GM18517 (cell line): Measurements from ENCODE around the gene PAM.

Source experiments
- ATAC-seq: cut with Tn5 transposase; IDR thresholded peaks from one replicate; pipeline ENCODE4 v1.9.1; 2021; ENCODE audit warnings: mild to moderate bottlenecking, moderate library complexity; ENCODE audit not compliant: unreplicated experiment

The PAM gene

DNA sequence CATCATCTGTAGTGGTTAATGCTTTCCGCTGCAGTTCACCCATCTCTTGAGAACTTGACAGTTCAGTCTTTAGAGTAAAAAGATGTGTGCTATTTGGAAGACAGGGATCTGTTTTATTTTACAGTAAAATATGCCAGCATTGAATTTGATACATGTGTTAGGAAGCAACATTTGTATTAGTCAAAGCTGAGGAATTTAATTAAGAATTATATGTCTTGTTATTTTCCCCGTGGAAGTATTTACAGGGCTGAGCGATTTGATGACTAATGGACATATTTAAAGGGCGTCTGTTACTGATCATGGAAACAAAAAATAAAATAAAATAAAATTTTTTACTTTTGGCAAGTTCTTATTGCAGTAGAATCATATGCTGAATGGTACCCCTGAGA, 101.3 kb downstream of the PAM start:
- ATAC-seq = no peak

GRCh38 chr5:102857076-102857818, 102.1 kb downstream of the PAM start:
- no peak for ATAC-seq

DNA sequence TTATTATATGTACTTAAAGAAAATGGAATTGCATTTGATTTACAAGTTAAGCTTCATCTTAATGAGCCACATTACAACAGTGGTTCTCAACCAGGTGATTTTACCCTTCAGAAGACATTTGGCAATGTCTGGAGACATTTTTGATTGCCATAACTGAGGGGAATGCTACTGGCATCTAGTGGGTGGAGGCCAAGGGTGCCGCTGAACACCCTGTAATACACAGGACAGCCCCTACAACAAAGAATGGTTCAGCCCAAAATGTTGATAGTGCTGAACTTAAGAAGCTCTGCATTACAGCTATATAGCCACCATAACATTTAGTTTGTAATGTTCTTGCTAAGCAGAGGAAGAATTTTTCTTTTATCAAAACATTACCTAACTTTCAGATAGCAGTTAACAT, 103.1 kb downstream of the PAM start:
- ATAC-seq = no peak

- ATAC-seq = no peak
These were observed 103.7 kb downstream of the PAM start for GRCh38 chr5:102858808-102859207.

DNA sequence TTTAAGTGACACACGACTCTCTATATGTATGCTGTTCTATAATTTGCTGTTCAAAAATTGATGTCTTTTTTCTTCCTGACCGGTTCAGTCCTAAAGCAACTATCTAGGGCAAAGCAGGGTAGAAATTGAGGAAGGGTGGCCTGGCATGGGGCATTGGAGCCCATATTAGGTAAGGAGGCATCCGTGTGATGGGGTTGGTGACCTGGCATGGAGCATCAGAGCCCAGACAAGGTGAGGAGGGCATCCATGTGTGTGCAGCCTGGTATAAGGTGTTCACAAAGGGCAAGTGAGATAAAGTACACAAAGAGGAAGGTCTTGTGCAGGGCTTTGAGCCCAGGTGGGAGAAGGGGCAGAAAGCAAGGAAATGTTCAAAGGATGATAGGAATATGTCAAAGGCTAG, 104.9 kb downstream of the PAM start:
- ATAC-seq = no peak

DNA sequence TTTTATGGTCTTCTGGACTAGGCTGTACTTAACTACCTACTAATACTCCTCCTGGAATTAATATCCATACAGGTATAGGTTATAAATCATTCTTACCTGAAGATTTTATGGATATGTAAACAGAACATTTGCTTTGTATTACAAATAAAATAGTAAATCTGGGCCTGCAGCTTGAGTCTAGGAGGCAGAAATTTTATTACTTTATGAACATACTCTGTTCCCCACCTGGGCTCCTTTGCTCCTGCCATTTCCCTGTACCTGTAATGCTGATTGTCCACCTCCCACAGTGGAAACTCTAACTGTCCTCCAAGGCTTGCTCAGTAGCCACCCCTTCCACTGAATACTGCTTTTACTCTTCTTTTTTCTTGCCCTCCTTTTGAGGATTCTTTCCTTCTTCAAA, 108.0 kb downstream of the PAM start:
- no peak for ATAC-seq

DNA sequence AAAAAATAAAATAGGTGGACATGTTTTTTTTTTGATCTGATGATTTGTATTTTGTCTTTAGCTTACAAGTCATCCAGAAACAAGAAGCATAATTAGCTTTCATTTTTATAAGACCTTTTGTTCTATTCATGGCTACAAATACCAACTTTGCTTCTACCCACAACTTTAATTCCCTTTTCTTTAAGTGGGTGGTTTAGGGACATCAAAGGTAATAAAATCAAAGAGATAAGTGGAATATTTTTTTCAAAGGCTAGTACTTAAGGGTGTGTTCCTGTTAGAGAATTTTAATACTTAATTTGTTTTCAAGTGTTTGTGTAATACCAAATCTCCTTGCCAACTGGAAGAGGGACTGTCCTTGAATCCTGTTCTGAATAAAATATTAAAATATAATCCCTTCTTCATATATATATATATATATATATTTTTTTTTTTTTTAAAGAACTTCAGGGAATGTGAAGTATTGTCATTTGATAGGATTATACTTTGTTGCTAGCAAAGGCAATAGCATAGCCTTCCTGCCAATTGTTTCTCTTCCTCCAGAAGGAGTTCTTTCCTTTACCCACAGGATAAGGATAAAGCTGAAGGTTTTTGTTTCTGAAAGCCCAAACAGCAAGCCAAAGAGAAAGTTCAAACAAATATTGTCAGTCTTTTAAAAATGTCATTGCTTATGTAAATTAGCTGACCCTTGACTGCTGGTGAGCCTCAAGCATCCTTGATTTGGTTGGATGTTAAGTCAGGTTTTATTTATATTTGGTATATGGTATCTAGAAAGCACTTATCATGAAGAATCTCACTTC, 108.9 kb downstream of the PAM start:
- ATAC-seq = no peak

DNA sequence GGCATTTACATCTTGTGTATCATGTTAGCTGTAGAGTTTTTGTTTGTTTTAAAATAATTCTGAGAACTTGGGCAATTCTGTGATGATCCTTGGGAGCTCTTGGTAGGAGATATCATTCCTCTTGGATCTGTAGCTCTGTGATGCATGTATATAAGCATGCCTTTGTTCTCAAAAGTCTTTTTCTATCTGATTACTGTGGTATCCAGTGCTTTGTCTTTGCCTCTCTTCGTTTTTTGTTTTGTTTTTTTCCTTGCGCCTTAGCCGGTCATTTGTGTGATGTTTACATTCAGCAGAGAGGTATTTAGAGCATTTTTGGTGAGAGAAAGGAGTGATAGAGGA, 110.0 kb downstream of the PAM start:
- peak; percentile 2 for ATAC-seq

GRCh38 chr5:102865510-102866236, 110.6 kb downstream of the PAM start:
- ATAC-seq = peak; percentile 70

GRCh38 chr5:102866237-102866600, 111.1 kb downstream of the PAM start:
- no peak for ATAC-seq

GRCh38 chr5:102867992-102868662, 113.0 kb downstream of the PAM start:
- ATAC-seq = no peak

GRCh38 chr5:102869230-102869629, 114.1 kb downstream of the PAM start:
- ATAC-seq = no peak

DNA sequence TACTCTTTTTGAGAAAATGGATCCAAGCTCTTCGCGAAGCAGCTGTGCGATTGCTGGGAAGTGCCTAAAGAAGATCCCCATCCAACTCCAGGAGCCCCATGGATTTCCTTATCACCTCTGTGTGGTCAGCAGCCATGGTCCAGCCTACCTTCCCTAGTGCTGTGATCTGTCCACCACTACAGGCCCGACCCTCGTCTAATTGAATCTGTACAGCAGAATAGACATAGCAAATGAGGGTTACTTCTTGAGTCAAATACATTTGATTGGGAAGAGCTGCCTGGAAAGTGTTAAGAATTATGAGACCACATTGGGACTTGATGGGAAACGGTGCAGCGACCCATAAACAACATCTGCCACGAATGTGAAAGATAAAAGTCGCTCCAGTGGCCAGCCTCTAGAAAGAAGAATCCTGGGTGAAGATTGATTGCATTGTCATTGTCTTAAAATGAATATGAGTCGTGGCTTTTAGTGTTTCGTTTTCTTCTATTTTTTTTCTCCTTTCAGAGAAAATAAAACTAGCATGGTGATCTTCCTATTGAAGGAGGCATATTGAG, 118.4 kb downstream of the PAM start:
- no peak for ATAC-seq

- ATAC-seq = no peak
These were observed 118.9 kb downstream of the PAM start for GRCh38 chr5:102874054-102874453.

DNA sequence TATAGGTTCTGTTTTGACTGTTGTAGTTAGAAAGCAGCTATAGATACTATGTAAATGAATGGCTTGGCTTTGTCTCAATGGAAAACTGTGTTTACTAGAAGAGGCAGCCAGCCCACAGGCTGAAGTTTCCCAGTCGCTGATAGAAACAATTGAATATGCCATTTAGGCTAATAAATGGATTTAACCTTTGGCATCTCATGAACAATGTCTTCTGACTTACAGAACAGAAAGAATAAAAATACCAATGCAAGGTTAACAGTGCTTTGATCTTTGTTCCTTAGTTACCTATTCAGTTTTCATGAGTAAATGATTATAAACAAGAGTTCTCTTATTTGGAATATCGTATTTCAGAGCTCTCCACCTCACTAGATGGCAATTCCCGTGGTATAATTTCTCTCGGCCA, 120.6 kb downstream of the PAM start:
- ATAC-seq = no peak

DNA sequence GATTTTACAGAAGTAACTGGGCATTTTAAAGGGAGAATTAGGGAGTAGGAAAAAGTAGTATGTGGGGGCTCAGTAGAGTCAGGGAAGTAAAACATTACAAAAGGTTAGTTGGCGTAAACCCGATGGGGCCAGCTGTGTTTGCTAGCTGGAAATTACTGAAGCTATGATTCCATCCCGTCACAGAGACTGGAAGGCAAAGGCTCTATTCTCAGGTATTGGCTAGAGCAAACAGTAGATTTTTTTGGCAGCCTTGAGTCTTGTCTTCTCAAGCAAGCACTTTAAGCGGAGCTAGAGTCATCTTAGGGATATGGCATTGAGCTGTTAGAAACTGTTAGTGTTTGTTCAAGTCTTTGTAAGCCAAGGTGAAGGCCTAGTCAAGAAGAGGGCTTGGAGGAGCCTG, 121.5 kb downstream of the PAM start:
- ATAC-seq = no peak

DNA sequence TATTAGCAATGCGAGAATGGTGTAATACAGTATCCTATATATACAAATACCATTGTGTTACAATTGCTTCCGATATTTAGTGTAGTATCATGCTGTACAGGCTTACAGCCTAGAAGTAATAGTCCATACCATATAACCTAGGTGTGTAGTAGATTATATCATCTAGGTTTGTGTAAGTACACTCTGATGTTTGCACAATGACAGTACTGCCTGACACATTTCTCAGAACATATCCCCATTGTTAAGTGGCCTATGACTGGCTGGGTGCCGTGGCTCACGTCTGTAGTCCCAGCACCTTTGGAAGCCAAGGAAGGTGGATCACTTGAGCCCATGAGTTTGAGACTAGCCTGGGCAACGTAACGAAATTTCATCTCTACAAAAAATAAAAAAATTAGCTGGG, 124.6 kb downstream of the PAM start:
- no peak for ATAC-seq

DNA sequence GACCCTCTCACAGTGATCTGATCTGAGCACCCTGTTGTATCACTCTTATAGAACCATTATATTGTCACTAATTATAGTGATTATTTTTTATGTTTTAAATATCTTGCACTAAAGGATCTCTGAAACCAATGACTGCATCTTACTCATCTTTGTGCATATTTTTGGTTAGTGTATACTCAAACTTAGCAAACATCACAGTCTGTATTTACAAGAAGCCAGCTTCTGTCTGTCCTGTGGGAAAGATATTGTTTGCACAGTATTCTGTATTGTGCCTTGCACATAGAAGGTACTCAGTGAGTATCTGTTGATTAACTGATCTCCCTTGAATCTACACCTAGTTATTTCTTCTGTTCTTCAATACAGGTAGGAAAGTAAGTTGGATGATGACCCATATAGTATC, 131.5 kb downstream of the PAM start:
- no peak for ATAC-seq

DNA sequence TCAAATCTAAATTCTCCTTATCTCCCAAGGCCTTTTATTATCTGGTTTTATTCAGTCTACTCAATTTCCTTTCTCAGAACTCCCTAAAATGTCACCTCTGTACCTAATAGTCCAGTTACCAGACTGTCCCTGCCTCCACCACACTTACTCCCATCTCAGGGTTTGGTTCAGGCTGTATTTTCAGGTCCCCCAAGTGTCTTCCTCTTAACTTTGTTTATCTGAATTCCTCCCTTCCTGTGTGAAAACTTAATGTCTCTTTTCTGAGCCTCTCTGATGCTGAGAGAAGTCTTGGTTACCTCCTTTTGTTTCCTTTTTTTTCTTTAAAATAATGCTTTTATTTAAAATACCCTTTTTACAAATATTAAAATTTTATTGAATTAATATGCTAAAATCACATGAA, 133.4 kb downstream of the PAM start:
- ATAC-seq = no peak

GRCh38 chr5:102889033-102889432, 133.9 kb downstream of the PAM start:
- no peak for ATAC-seq

GRCh38 chr5:102890133-102890532, 135.0 kb downstream of the PAM start:
- no peak for ATAC-seq
